IMR-90 (cell line): ENCODE data around the gene ADAP2. TPM values are rescaled to one million over a fixed set of nuclear protein-coding genes. Genes with fewer than 3 reads are reported as not detected.

ENCODE experiments used
- ATAC-seq: fragments of 200-7000 bp; cut with Tn5 transposase; 2 replicates; pipeline ENCODE4 v1.9.1; 2020; ENCODE audit warnings: low read depth, mild to moderate bottlenecking, moderate library complexity
- BruUV-seq: library from RNA; stranded (reverse); fragments of 400-500 nt; replicated peaks from 2 replicates; lab custom pipeline; 2021; lab: Mats Ljungman, UMichigan
- CTCF ChIA-PET: fragments of 300-600 bp; formaldehyde crosslinking; extraction: SDS; loops from one replicate; lab custom pipeline; 2021; ENCODE audit warnings: antibody characterized with exemption; lab: Yijun Ruan, JAX
- POLR2A ChIA-PET: fragments of 300-600 bp; sonication (Branson Sonifier 250); formaldehyde crosslinking; loops from one replicate; lab custom pipeline; 2022; ENCODE audit warnings: antibody characterized with exemption; ENCODE audit not compliant: unreplicated experiment; lab: Charles Lee
- DNase-seq: peaks from one replicate; pipeline ENCODE4 v3.0.0; 2013
- H2AFZ ChIP-seq: replicated peaks from 2 replicates; pipeline ENCODE3; 2013; ENCODE audit warnings: low read length, mild to moderate bottlenecking; ENCODE audit not compliant: poor library complexity
- H2AK5ac ChIP-seq: 2 replicates; pipeline ENCODE4 v1.6.1; 2013; ENCODE audit warnings: low read depth, low read length, inconsistent platforms
- H2AK9ac ChIP-seq: replicated peaks from 2 replicates; pipeline ENCODE3; 2013; ENCODE audit warnings: mild to moderate bottlenecking, low read depth, low read length, moderate library complexity; ENCODE audit not compliant: poor library complexity
- H2BK120ac ChIP-seq: 2 replicates; pipeline ENCODE4 v1.6.1; 2013; ENCODE audit warnings: low read depth, low read length, inconsistent platforms
- H2BK15ac ChIP-seq: 3 replicates; pipeline ENCODE4 v1.6.1; 2013; ENCODE audit warnings: low read depth, low read length, inconsistent platforms
- H2BK20ac ChIP-seq: 2 replicates; pipeline ENCODE4 v1.6.1; 2013; ENCODE audit warnings: low read depth, mild to moderate bottlenecking, inconsistent platforms, low read length, moderate library complexity
- H2BK5ac ChIP-seq: 2 replicates; pipeline ENCODE4 v1.6.1; 2013; ENCODE audit warnings: mild to moderate bottlenecking, low read depth, low read length, inconsistent platforms; ENCODE audit not compliant: poor library complexity, severe bottlenecking
- H3K14ac ChIP-seq: replicated peaks from 2 replicates; pipeline ENCODE4 v1.6.1; 2013; ENCODE audit warnings: low read depth, low read length, inconsistent platforms
- H3K18ac ChIP-seq: 2 replicates; pipeline ENCODE4 v1.6.1; 2013; ENCODE audit warnings: low read depth, low read length, control low read depth
- H3K23ac ChIP-seq: 2 replicates; pipeline ENCODE4 v1.6.1; 2013; ENCODE audit warnings: low read depth, low read length, inconsistent platforms
- H3K27ac ChIP-seq: 2 replicates; pipeline ENCODE4 v1.5.1; 2013; ENCODE audit warnings: mild to moderate bottlenecking, control low read depth, low read length; ENCODE audit not compliant: insufficient read depth
- H3K27me3 ChIP-seq: 2 replicates; pipeline ENCODE4 v1.6.1; 2013; ENCODE audit warnings: low read length; ENCODE audit not compliant: control insufficient read depth, insufficient read depth
- H3K36me3 ChIP-seq: 2 replicates; pipeline ENCODE4 v1.6.1; 2013; ENCODE audit warnings: low read length, mixed read lengths; ENCODE audit not compliant: control insufficient read depth, insufficient read depth
- H3K4ac ChIP-seq: 2 replicates; pipeline ENCODE4 v1.6.1; 2013; ENCODE audit warnings: low read depth, low read length, inconsistent platforms
- H3K4me1 ChIP-seq: 2 replicates; pipeline ENCODE4 v1.6.1; 2013; ENCODE audit warnings: low read length, mixed read lengths; ENCODE audit not compliant: control insufficient read depth, insufficient read depth
- H3K4me2 ChIP-seq: 2 replicates; pipeline ENCODE4 v1.6.1; 2013; ENCODE audit warnings: low read depth, mild to moderate bottlenecking, control low read depth, low read length, moderate library complexity
- H3K4me3 ChIP-seq: 2 replicates; pipeline ENCODE4 v1.5.1; 2013; ENCODE audit warnings: low read depth, mild to moderate bottlenecking, control low read depth, low read length, moderate library complexity; ENCODE audit not compliant: insufficient read depth
- H3K56ac ChIP-seq: 2 replicates; pipeline ENCODE4 v1.6.1; 2013; ENCODE audit warnings: low read length, inconsistent platforms; ENCODE audit not compliant: insufficient read depth; ENCODE audit errors: extremely low read depth
- H3K79me1 ChIP-seq, 2 experiments: 2 replicates each; pipeline ENCODE4 v1.6.1; 2013; ENCODE audit warnings: low read length in 2 of 2, inconsistent platforms in 1 of 2, low read depth in 1 of 2
- H3K9ac ChIP-seq: 2 replicates; pipeline ENCODE4 v1.6.1; 2013; ENCODE audit warnings: low read depth, low read length, control low read depth
- H3K9me1 ChIP-seq: 2 replicates; pipeline ENCODE4 v1.6.1; 2013; ENCODE audit warnings: low read length, inconsistent platforms; ENCODE audit not compliant: insufficient read depth
- H3K9me3 ChIP-seq: 2 replicates; pipeline ENCODE4 v1.6.1; 2013; ENCODE audit warnings: low read length; ENCODE audit not compliant: control insufficient read depth, insufficient read depth
- H4K20me1 ChIP-seq: 2 replicates; pipeline ENCODE4 v1.6.1; 2013; ENCODE audit warnings: low read length, inconsistent platforms; ENCODE audit not compliant: insufficient read depth
- H4K5ac ChIP-seq: 2 replicates; pipeline ENCODE4 v1.6.1; 2013; ENCODE audit warnings: mild to moderate bottlenecking, low read depth, low read length, control low read depth
- H4K8ac ChIP-seq, 2 experiments: 2 replicates each; pipeline ENCODE4 v1.6.1; 2013; ENCODE audit warnings: low read depth in 2 of 2, low read length in 2 of 2, control low read depth in 1 of 2, inconsistent platforms in 1 of 2
- H4K91ac ChIP-seq: 2 replicates; pipeline ENCODE4 v1.6.1; 2013; ENCODE audit warnings: low read depth, low read length, inconsistent platforms; ENCODE audit not compliant: insufficient read depth
- BHLHE40 ChIP-seq: fragments of 150-350 bp; IDR thresholded peaks from 2 replicates; pipeline ENCODE4 v1.6.1; 2016; ENCODE audit warnings: mild to moderate bottlenecking, low read depth, low read length
- MAFK ChIP-seq: IDR thresholded peaks from 2 replicates; pipeline ENCODE4 v1.6.1; 2012; ENCODE audit warnings: low read depth, low read length, improper control_type of control experiment
- MAZ ChIP-seq: IDR thresholded peaks from 2 replicates; pipeline ENCODE4 v1.6.1; 2012; ENCODE audit warnings: low read depth, mild to moderate bottlenecking, low read length, improper control_type of control experiment, moderate library complexity, borderline replicate concordance
- WGBS, 2 experiments: methylation state at CpG; one replicate each; pipeline versions ENCODE4 v1.1.5 to v1.1.7; 2013; ENCODE audit warnings: missing lambda C conversion rate in 2 of 2; ENCODE audit not compliant: insufficient read length in 1 of 2; ENCODE audit errors: extremely low coverage in 2 of 2; 5-methylcytosine and 5-hydroxymethylcytosine counted together
- dilution Hi-C: fragments of 300-500 bp; cut with HindIII; formaldehyde crosslinking; loops from one replicate; pipeline ENCODE4 v1.14.3; 2018; ENCODE audit warnings: low sequenced_read_pairs; ENCODE audit not compliant: unreplicated experiment
- in situ Hi-C: fragments of 300-500 bp; cut with MboI; formaldehyde crosslinking; loops from 3 replicates; pipeline ENCODE4 v1.14.3; 2019; ENCODE audit warnings: low sequenced_read_pairs, inconsistent platforms, mixed read lengths
- intact Hi-C: fragments of 100-400 bp; cut with micrococcal nuclease; formaldehyde crosslinking; loops from 2 replicates; pipeline ENCODE4 v1.10.0; 2022
- polyA plus RNA-seq, 3 experiments: library from polyadenylated mRNA; depleted of rRNA; stranded (reverse); fragments of >200 nt; gene quantifications; 2 replicates each; pipeline ENCODE4 v1.2.3, GENCODE V29; 2012; ENCODE audit warnings: low replicate concordance in 1 of 3
- total RNA-seq: library from RNA; depleted of rRNA; stranded (reverse); fragments of >200 nt; gene quantifications from 2 replicates; pipeline ENCODE4 v1.2.3, GENCODE V29; 2012

Gene ADAP2
- total and polyA plus RNA-seq, 2 of the 4 experiments (the other 2 are of a cell fraction), result 0.90 to 1.2 TPM

DNA sequence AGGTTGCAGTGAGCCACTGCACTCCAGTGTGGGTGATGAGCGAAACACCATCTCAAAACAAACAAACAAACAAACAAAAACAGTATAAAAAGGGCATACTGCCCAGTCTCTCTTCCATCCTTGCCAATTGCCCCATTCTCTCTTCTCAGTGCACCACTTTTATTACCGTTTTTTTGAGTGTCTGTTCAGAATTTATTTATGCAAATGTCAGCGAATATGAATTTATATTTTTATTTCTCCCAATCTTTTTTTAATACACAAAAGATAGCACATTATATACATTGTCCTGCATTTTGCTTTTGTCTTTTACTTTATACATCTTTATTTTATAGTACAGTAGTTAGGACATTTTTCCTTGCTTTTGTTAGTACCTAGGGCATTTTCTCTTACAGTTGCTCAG lies 68.7 kb downstream of the ADAP2 start:
- Histone ChIP-seq H3K27ac (no peak overlapping the region), H3K9me3 (no peaks in the 10 kb centered on the region), H2AK9ac (no peak overlapping the region), H3K79me1 (0 out of 4 replicates have a peak, but pooled peaks cover 0 to 2% of the 10 kb centered on the region in 2 experiments), H4K8ac (no peak overlapping the region), H2BK5ac (no peak overlapping the region), H2BK20ac (no peak overlapping the region), H3K14ac (no peak overlapping the region), H3K4me1 (no peaks in the 10 kb centered on the region), H4K91ac (no peak overlapping the region), H2AK5ac (no peak overlapping the region), H3K9me1 (no peaks in the 10 kb centered on the region), H3K4me2 (no peak overlapping the region), H3K27me3 (no peaks in the 10 kb centered on the region), H3K18ac (no peak overlapping the region), H3K4me3 (no peak overlapping the region), H3K9ac (no peak overlapping the region), H4K20me1 (no peaks in the 10 kb centered on the region), H3K4ac (no peak overlapping the region), H4K5ac (no peak overlapping the region), H2AFZ (no peak overlapping the region), H3K23ac (no peak overlapping the region), H3K36me3 (peaks cover 12% of the 10 kb centered on the region), H2BK15ac (no peak overlapping the region), H3K56ac (no peak overlapping the region), H2BK120ac (no peak overlapping the region)
- ChIA-PET CTCF (no interaction called here), POLR2A (no interaction called here)
- ATAC-seq (no peak), DNase-seq (no peak)
- TF ChIP-seq BHLHE40 (no peak), MAZ (no peak), MAFK (peak; percentile 75)
- WGBS, 2 experiments, result 80% methylated on average over 1 of the region's 3 CpGs; no CpG with 5 or more reads in 1 of the 2 experiments
- intact Hi-C loops, result no loop called here
- dilution Hi-C loops, result no loop called here
- no TSS peak for BruUV-seq
- in situ Hi-C loops, result no loop called here
